ENCODE data around the gene BMP3.

DNA sequence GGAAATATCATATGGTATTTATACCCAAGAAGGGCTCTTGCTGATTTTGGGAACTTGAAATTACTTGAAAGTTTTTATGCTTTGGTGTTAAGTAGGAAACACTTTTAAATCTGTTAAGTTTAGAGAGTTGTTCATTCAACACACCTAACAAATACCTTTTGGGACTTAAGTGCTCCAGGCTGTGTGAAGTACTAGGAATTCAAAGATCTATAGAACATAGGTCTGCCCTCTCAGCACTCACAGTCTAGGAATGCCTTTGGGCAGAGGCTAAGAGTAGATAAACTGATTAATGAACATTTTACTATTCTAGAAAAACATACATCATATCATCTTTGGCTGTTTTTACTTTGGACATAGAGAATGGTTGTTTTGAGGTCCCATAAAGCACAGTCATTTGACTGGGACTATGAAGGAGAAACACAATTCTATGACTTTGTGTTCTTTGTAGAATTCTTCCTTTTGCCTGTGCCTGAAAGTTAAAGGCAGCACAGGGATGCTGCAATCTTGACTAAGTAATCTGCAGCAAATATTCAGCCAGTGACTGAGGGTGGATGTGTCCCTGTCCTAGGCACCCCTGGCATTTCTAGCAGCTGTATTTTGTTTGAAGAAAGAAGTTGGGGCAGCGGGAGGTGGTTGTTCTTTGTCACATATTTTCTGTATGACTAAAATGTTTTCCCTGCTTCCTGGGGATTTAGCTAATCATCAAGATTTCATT is 8.3 kb downstream of the BMP3 start:
- no peak for TF ChIP-seq POLR2A (IDR thresholded peaks at IDR 0.05; ENCODE audit: borderline replicate concordance, extremely low read depth, insufficient read depth, insufficient read length)
- TF ChIP-seq ZNF274 (IDR thresholded peaks at IDR 0.05; ENCODE audit: low read depth, low read length): no peak
